G401.6 (cell line): ENCODE data around the gene GDAP2.

Experiments
- FAIRE-seq: peaks from 2 replicates; lab custom pipeline; 2012; peaks lifted over from hg19 to GRCh38; lab: Jason Lieb, UNC

Gene GDAP2

DNA sequence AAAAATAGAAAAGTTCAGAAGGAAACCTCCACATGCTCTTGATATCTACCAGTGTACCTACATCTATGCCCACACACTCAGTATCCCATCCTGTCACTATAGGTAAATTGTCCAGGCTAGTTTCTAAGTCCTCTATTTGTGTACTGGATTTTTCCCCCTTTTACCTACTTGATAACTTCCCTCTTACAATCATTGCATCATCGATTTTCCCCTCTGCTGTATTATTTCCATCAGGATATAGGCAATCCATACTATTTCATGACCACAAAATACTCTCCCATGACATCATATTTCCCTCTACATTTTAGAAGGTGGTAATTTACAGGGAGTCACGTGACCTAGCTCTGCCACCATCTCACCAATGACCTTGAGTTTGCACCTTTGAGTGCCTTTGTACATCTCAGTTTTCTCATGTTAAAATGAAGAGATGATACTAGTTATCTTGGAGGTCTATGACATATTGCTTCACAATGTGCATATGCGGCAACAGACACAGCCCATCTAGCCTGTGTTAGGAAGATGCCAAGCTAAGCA, 88.2 kb downstream of the GDAP2 start:
- FAIRE-seq: no peak

DNA sequence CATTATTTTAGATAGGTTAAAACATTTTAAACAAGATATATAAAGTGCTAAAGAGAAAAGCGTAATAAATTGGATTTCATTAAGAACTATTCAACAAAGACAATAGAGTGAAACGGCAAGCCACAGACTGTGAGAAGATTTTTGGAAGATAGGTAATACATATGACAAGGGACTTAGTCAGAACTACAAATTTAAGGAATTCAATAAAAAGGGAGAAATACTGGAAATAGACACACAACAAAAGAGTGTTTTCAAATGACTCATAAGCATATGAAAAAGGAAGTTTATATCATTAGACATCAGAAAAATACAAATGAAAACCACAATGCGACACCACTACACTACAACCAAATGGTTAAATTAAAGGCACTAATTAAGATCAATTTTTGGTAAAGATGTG, 90.5 kb downstream of the GDAP2 start:
- no peak for FAIRE-seq

GRCh38 chr1:117836069-117836468, 93.4 kb downstream of the GDAP2 start:
- no peak for FAIRE-seq

DNA sequence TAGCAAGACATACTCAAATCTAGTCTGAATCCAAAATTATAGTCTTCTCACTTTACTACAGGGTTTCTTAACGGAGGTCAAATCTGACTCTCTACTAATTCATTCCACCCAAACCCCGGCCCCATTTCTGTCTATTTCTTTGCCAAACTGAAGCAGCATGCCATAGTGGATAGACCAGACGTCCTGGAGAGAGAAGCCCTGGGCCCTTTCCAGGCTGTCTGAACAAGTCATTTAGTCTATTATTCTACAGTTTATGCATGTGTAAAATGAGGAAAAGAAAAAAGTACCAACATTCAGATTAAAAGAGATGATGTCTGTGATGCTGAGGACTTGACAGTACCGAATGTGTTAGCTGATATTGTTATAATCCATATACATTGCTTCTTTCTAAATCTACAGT, 95.0 kb downstream of the GDAP2 start:
- no peak for FAIRE-seq

DNA sequence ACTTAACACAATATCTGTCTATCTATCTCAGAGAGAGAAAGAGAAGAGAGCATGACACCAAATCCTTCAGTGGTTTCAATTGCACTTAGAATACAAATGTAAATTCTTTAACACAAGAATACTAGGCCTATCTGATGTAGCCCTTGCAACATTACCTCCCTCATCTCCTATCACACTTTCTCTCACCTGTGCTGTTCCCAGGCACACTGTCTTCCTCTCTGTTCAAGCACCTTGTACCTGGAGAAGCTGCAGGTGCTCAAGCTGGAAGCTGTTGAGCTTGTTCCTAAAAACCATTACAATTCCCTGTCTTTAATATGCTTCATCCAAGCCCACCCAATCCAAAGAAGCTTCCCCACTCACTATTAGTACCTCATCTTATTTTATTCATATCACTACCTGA, 97.0 kb downstream of the GDAP2 start:
- FAIRE-seq: no peak

DNA sequence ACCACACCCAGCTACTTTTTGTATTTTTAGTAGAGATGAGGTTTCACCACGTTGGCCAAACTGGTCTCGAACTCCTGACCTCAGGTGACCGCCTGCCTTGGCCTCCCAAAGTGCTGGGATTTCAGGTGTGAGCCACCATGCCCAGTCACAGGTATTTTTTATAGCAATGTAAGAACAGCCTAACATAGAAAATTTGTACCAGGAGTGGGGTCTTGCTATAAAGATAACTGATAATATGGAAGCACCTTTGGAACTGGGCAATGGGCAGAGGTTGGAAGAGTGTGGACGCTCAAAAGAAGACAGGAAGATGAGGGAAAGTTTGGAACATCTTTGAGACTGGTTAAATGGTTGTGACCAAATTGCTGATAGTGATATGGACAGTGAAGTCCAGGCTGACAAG, 99.2 kb downstream of the GDAP2 start:
- FAIRE-seq: no peak

- FAIRE-seq: no peak
These were observed 101.2 kb downstream of the GDAP2 start for GRCh38 chr1:117828201-117828600.

DNA sequence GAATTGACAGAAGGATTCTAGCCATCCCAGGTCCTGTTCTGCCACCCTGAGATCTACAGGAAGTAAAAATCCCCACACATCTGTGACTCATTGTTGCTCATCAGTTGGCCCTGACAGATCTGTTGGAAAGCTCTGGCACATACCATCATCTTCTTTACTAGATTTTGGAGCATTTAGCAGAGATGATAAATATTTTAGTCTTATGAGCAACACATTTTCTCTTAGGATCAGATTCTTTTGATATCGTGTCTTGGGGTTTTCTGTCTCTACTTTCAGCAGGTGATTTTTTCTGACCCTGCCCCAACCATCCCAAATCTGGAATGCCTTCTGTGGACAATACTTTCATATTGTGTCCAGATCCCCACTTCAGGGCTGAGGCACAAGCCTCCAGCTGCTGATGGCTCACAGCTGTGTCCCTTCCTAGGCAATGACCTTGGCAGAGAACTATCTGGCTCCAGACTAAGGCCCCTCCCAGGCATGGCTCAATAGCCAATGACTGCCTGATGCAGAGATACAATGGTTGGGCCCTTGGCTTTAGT, 102.8 kb downstream of the GDAP2 start:
- FAIRE-seq: no peak

DNA sequence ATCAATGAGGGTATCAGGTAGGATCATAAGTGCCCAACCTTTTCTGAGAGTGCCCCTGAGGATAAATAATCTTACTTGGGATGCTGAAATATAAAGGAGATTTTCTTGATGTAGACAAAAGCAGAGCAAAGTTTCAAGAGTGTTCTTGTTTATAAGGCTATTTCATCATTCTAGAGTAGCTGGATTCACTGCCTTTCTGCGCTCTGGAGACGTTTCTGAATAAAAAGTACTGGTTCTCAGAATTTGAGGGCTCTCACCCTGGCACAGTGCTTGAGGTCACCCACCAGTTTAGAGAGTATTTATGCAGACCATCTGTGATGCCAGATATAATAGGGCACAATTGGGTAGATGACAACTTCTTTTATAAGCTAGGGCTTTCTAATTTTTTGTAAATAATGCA, 103.3 kb downstream of the GDAP2 start:
- FAIRE-seq: no peak

GRCh38 chr1:117825414-117825813, 104.0 kb downstream of the GDAP2 start:
- no peak for FAIRE-seq

DNA sequence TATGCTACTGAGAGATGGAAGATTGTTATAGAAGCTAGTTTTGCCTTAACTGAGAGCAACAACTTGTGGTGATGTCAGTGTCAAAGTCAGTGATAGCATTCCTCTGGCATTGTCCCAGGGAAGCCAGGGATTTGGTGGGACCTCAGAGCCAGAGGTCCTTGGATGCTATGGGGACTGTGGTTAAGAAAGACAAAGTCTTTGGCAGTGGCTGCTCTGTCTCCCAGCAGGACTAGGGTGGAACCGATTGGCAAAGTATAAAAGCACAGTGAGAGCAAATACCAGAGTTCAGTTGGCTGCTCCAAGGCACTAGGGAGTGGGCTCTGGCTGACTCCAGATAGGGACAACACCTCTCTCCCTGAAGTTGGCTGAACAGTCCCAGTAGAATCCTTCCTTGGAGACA, 104.8 kb downstream of the GDAP2 start:
- FAIRE-seq: no peak

DNA sequence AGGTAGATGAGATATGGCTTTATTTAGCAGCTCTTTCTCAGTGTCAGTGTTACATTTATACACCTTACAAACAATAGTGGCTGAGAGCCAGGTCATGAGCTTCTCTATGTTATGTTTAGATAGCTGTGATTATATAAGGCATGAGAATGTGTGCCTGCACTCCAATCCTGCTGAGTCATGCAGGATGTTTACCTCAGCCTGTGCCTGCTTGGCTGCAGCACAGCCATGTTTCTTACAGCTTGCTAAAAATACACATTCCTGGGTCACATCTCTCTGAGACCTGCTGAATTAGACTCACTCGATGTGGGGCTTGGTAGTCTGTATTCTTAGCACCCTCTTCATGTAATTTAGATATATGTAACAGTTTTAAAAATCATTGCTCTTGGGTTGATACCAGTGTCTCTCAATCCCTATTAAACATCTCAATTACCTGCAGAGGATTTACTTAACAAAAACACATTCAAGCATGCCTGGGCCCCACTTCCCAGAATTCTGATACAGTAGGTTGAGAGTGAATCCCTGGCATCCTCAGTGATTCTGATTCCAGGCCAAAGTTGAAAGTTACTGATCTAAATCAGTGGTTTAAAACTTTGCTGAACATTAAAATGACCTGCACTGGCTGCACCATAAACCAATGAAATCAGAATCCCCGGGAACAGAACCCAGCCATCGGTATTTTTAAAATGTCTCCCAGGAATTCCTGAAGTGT, 107.5 kb downstream of the GDAP2 start:
- no peak for FAIRE-seq

DNA sequence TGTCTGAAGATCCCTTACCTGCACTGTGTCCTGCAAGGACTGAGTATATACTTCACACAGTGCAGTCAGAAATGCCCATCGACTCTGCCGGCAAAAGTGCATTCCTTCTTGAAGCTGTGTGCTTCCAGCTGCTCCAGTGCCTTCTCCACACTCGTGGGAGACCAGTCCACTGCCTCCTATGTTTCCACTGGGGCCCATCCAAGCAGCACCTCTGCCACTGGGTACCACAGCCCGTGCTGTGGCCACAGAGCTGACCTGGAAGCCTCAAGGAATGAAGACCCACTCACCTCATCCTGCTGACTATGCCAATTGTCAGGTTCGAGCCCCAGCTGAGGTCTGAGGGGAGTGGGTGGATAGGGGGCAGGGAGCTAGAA, 108.1 kb downstream of the GDAP2 start:
- FAIRE-seq: no peak

- no peak for FAIRE-seq
These were observed 108.6 kb downstream of the GDAP2 start for GRCh38 chr1:117820694-117821381.

DNA sequence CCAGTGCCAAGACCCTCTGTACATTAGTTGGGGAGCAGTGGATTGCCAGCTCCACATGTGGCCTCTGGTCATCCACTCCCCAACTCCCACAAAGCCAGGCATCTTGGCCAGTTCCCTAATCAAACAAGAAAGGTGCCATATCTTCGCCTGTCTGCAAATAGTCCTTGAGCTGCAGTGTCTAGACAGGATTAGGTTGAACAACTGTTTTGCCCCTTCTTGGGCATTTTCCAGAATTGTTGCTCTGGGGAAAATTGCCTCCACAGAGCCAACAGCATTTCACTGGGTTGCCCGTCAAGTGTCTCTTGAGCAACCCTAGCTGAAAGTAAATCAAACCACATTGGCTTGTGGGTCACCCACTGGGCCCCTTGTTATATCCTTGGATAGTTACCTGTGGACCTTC, 109.3 kb downstream of the GDAP2 start:
- FAIRE-seq: no peak

DNA sequence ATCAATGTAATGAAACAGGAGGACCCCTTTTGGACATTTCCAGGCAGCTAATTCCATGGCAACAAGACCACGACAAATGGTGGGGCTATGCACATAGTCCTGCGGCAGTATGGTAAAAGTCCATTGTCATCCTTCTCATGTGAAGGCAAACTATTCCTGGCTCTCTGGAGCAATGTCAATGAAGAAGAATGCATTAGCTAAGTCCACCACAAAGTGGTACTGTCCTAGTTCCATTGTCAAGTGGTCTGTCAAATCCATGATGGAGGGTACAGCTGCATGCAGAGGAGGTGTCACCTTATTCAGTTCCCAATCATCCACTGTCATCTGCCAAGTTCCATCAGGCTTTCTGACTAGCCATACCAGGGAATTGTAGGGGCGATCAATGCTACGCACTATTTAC, 110.1 kb downstream of the GDAP2 start:
- FAIRE-seq: no peak

DNA sequence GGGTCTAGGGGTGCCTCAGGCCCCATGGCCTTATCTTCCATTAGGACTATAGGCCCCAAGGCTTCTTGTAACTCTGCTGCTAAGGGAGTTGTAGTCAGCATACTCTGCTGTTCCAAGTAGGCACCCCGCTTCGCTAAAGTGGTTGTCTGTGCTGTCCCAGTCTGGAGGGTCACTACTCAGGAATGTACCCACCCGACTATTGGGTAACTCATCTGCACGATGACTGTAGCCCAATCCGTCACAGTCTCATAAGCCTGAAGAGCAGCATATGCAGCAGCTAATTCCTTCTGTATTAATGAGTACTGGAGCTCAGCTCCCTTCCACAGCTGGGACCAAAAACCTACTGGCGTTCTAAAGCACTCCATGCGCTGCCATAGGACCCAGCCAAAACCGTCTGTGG, 111.0 kb downstream of the GDAP2 start:
- FAIRE-seq: no peak

DNA sequence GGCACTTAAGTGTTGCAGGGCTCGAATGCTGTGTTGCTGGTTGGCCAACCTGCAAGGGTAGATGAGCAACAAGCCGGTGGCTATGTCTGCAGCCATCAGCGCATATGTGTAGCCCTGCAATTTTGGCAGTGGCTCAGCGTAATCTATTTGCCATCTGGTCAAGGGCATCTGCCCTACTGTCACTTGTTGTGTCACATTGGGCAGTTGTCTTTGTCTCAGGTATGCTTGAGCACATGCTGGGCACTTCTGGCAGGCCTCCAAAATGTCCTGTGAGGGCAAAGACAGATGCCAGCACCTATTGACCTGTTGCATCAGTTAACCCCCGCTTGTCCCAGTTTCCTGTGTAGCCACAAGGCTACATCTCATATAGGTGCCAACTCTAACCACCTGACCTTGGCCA, 111.8 kb downstream of the GDAP2 start:
- FAIRE-seq: no peak

- no peak for FAIRE-seq
These were observed 113.5 kb downstream of the GDAP2 start for GRCh38 chr1:117815926-117816325.

DNA sequence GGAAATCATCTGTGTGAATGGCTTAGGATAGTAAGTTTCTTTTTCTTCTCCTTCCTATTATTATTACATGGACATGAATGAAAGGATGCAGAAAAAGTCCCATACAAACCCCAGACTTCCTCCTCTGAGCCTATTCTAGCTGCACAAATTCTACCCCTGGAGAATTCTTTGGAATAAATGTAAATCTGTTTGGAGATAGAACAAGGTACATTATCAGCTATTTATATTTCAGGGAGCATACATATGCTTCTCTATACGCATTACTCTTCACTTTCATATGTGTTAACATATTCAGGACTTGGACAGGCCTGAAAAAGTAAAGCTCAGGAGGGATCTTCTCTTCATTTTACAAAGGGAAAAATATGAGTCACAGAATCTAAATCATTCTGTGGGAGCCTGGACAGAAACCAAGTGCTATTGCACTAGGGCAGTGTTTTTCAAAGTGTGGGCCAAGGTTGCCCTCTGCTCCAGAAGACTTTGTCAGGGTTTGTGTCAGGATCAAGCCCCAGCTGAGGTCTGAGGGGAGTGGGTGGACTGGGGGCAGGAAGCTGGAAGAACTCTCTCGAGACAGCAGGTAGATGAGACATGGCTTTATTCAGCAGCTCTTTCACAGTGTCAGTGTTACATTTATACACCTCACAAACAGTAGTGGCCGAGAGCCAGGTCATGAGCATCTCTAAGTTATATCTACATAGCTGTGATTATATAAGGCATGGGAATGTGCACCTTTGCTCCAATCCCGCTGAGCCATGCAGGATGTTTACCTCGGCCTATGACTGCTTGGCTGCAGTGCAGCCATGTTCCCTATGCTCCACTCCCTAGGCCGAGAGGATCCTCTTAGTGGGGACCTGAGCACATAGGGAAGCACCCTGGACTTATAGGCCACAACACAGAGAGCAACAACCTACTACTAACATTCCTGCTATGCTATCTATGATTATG, 114.3 kb downstream of the GDAP2 start:
- no peak for FAIRE-seq
